HUES64 (cell line): ENCODE measurements around the gene ACTN1.

ENCODE experiments used
- H3K27ac ChIP-seq: 2 replicates; pipeline ENCODE4 v1.7.0; 2013; ENCODE audit warnings: low read depth, low read length, inconsistent platforms
- H3K27me3 ChIP-seq: 2 replicates; pipeline ENCODE4 v1.6.1; 2013; ENCODE audit warnings: mild to moderate bottlenecking, low read length; ENCODE audit not compliant: insufficient read depth
- H3K36me3 ChIP-seq: 2 replicates; pipeline ENCODE4 v1.6.1; 2013; ENCODE audit warnings: mild to moderate bottlenecking, low read length; ENCODE audit not compliant: insufficient read depth
- H3K4me1 ChIP-seq: 2 replicates; pipeline ENCODE4 v1.6.1; 2013; ENCODE audit warnings: mild to moderate bottlenecking, low read length, moderate library complexity; ENCODE audit not compliant: insufficient read depth
- H3K4me3 ChIP-seq: 2 replicates; pipeline ENCODE4 v1.5.1; 2013; ENCODE audit warnings: mild to moderate bottlenecking, low read length, moderate library complexity
- H3K9ac ChIP-seq: 2 replicates; pipeline ENCODE4 v1.6.1; 2013; ENCODE audit warnings: mild to moderate bottlenecking, low read depth, low read length
- H3K9me3 ChIP-seq: 2 replicates; pipeline ENCODE4 v1.6.1; 2013; ENCODE audit warnings: low read depth, low read length; ENCODE audit not compliant: insufficient read depth
- WGBS: fragments of 150-250, 120-280 bp; methylation state at CpG from one replicate; pipeline ENCODE4 v1.1.7; 2013; ENCODE audit warnings: missing lambda C conversion rate; 5-methylcytosine and 5-hydroxymethylcytosine counted together

ACTN1 gene

DNA sequence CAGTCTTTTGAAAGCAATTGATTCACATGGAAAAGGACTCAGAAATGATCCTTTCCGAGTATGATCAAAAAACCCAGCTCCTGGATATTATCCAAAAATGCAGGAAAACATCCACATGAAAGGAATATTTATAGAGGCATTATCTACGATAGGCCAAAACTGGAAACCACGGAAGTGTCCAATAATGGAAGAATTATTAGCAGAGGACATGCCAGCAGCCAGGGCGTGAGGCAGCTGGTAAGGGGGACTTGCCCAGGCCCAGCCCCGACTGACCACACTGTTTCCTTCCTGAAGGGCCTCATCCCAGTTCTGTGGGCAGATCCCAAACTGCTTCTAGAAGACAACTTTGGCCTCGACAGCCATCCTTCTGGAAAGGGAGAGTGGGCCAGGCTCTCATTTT is 20.5 kb downstream of the ACTN1 start:
- Histone ChIP-seq H3K27me3 (no peaks in the 10 kb centered on the region), H3K9ac (no peak overlapping the region), H3K27ac (no peak overlapping the region), H3K36me3 (peaks cover 17% of the 10 kb centered on the region), H3K4me1 (peaks cover 33% of the 10 kb centered on the region), H3K4me3 (no peak overlapping the region), H3K9me3 (no peaks in the 10 kb centered on the region)
- 90% methylated on average over 6 of the region's 6 CpGs for WGBS

DNA sequence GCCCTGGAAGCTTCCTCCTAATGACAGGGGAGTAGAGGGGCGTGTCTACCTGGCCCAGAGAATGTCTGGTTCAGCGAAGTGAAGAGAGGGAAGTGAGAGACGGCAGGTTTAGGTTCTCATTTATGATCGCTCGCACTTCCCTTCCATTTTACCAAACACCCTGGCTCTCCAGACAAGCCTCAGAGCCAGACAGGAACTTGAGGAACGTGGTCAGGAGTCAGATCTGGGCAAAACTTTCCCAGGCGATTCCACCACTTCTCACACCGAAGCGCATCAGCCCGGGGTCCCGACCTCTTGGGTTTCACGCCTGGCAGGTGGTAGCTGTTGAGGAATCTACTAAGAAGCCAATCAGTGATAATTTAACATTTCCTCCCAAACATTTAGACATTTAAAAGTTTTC is 21.3 kb downstream of the ACTN1 start:
- Histone ChIP-seq H3K36me3 (peaks cover 17% of the 10 kb centered on the region), H3K27me3 (no peaks in the 10 kb centered on the region), H3K4me3 (no peak overlapping the region), H3K27ac (no peak overlapping the region), H3K9ac (no peak overlapping the region), H3K4me1 (peaks cover 30% of the 10 kb centered on the region), H3K9me3 (no peaks in the 10 kb centered on the region)
- 93% methylated on average over 12 of the region's 12 CpGs for WGBS

DNA sequence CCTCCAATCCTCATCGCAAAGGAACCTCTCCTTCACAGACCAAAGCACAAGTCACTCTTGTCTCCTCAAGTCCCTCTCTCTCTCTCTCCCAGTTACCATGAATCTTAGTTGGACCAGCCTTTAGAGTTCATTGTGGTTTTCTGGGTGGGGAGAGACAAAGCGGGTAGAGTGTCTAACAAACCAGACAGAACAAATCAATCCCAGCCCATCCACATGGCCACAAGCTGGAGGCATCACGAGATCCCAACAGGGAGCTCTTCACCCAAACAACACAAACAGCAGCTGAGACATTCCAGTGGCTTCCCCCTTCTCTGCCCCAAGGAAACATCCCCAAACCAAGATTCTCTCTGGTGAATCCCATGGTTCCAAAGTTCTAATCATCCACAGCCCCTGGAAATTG is 22.4 kb downstream of the ACTN1 start:
- Histone ChIP-seq H3K9me3 (no peaks in the 10 kb centered on the region), H3K4me3 (no peak overlapping the region), H3K36me3 (peaks cover 17% of the 10 kb centered on the region), H3K27me3 (no peaks in the 10 kb centered on the region), H3K9ac (no peak overlapping the region), H3K4me1 (peaks cover 33% of the 10 kb centered on the region), H3K27ac (no peak overlapping the region)
- WGBS = 87% methylated on average over 3 of the region's 3 CpGs

DNA sequence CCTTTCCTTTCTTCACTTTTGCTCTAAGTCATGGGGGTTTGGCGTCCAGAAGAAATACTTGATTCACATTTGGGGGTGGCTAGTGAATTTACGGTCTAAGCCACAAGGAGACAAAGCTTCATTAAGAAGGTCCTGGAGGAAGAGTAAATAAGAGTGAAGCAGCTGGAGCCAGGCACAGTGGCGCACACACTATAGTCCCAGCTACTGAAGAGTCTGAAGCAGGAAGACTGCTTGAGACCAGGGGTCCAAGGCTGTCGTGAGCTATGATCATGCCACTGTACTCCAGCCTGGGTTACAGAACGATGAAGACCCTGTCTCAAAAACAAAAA is 23.3 kb downstream of the ACTN1 start:
- H3K9ac ChIP-seq = peak overlapping the region; percentile 16; the same call in 1 of the 2 replicates
- peaks cover 17% of the 10 kb centered on the region for H3K36me3 ChIP-seq
- peak overlapping the region; percentile 45; the same call in 1 of the 2 replicates for H3K27ac ChIP-seq
- H3K9me3 ChIP-seq = no peaks in the 10 kb centered on the region
- WGBS = 90% methylated on average over 5 of the region's 5 CpGs
- H3K27me3 ChIP-seq = no peaks in the 10 kb centered on the region
- H3K4me1 ChIP-seq = peaks cover 33% of the 10 kb centered on the region
- no peak overlapping the region for H3K4me3 ChIP-seq

DNA sequence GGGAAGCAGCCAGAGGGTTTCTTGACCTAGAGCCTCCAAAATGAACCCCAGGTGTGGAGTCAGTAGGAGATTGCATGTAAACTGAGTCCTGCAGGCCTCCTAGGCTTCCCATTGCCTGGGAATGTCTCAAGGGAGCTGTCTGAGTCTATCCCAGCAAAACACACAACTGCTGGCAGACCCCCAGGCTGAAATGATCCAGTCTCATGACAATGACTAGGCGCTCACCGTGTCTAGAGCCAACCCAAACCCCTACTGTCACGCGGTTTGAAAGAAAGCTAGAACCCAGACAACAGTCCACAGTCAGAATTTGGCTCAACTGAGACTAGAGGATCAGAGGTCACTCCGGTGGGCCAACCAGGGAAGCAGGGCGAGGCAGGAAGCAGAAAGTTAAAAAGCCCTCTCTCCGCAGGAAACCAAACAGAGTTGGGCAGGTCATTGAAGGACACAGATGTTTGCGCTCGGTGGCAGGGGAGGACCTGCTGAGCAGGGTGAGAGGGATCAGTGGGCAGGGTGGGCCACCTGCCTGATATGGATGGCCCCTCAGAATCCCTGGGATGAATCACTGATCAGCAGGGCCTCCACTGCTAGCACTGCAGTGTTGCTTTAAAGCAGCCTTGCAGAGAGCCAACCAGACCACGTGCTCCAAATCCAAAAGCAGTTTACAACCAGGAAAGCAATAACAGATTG is 23.8 kb downstream of the ACTN1 start:
- Histone ChIP-seq H3K27me3 (no peaks in the 10 kb centered on the region), H3K4me3 (no peak overlapping the region), H3K4me1 (peaks cover 33% of the 10 kb centered on the region), H3K27ac (peak overlapping the region; percentile 45; the same call in 1 of the 2 replicates), H3K9me3 (no peaks in the 10 kb centered on the region), H3K9ac (peak overlapping the region; percentile 16; the same call in 1 of the 2 replicates), H3K36me3 (peaks cover 17% of the 10 kb centered on the region)
- WGBS = 85% methylated on average over 10 of the region's 10 CpGs

DNA sequence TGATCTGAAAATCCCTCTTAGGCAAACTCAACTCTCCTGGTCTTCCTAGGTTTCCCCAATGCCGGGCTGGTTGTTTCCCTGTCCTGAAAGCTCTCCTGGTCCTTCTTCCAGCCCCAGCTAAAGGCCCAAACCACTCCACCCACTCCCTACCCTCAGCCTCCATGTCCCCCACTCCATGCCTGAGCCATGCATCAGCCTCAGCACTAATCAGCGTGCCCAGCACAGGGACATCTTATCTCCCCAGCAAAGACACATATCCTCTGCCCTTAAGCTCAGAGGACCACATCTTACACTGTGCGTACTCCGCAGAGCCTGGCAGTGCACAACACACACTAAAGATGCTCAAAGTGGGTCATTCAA is 25.9 kb downstream of the ACTN1 start:
- peaks cover 38% of the 10 kb centered on the region for H3K4me1 ChIP-seq
- no peak overlapping the region for H3K27ac ChIP-seq
- 90% methylated on average over 4 of the region's 4 CpGs for WGBS
- no peak overlapping the region for H3K4me3 ChIP-seq
- H3K9me3 ChIP-seq = no peaks in the 10 kb centered on the region
- H3K27me3 ChIP-seq = no peaks in the 10 kb centered on the region
- H3K36me3 ChIP-seq = peaks cover 11% of the 10 kb centered on the region
- H3K9ac ChIP-seq = no peak overlapping the region

DNA sequence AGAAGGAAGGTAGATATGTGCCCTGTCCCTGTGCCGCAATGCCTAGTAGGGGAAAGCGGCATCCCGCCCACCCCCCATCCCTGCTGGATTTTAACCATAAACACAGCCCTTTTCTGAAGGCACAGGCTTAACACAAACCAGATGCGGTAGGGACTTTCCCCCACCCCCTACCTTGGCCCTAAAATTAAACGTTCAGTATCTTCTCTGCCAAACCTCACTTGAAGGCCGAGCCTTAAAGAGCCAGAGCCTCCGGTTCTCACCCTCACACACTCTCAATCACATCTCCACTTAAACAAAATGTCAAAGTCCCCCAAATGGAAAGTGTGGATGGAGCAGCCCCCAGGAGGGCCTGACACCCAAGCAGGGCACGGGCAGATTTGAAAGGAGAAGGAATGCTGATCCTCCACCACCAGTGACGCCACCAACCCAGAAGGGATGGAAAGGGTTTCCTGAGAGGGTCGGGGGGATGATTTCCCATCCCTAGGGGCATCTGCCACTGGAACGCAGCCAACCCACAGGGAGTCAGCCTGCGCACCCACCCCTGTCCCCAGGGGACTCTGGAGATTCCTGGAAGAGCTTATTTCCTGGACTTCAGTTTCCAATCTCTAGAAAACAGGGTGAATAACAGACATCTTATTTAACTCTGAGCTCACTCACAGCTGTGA is 26.4 kb downstream of the ACTN1 start:
- H3K36me3 ChIP-seq = peaks cover 6% of the 10 kb centered on the region
- WGBS = 76% methylated on average over 12 of the region's 12 CpGs
- no peaks in the 10 kb centered on the region for H3K27me3 ChIP-seq
- peaks cover 38% of the 10 kb centered on the region for H3K4me1 ChIP-seq
- H3K9me3 ChIP-seq = no peaks in the 10 kb centered on the region
- no peak overlapping the region for H3K9ac ChIP-seq
- no peak overlapping the region for H3K4me3 ChIP-seq
- no peak overlapping the region for H3K27ac ChIP-seq

DNA sequence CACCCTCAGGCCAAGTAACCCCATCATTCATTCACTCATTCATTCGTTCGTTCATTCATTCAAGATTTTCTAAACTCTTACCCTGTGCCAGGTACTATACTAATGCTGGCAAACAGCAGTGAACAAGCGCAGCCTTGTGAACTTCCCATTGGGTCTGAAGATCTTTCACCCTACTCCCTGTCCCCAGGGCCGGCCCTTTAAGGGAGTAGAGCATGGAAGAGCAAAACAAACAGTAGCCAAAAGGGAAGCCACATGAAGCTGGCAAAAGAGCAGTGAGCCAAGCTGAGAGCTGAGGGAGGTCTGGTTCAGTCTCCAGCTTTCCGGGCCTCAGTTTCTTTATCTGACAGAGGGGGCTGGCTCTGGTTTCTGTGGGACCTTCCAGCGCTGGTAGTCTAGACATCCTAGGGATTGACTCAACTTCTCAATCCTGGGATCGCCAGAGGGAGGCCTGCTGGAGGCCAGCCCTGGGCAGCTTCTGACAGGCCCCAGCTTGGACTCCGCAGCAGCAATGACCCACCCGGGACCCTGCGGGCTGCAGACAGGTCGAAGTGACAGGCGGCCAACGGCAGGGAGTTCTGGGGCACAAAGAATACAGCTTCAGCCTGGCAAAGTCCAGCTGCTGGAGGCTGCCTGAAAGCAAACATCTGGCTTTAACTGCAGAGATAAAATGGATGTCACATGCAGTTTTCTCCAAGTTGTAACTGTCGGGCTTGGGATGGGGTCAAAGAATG is 27.1 kb downstream of the ACTN1 start:
- Histone ChIP-seq H3K9me3 (no peaks in the 10 kb centered on the region), H3K27ac (0 out of 2 replicates have a peak overlapping the region, but pooled peaks have one; percentile 12), H3K36me3 (no peaks in the 10 kb centered on the region), H3K27me3 (no peaks in the 10 kb centered on the region), H3K4me3 (no peak overlapping the region), H3K4me1 (peaks cover 42% of the 10 kb centered on the region), H3K9ac (no peak overlapping the region)
- 92% methylated on average over 14 of the region's 14 CpGs for WGBS

DNA sequence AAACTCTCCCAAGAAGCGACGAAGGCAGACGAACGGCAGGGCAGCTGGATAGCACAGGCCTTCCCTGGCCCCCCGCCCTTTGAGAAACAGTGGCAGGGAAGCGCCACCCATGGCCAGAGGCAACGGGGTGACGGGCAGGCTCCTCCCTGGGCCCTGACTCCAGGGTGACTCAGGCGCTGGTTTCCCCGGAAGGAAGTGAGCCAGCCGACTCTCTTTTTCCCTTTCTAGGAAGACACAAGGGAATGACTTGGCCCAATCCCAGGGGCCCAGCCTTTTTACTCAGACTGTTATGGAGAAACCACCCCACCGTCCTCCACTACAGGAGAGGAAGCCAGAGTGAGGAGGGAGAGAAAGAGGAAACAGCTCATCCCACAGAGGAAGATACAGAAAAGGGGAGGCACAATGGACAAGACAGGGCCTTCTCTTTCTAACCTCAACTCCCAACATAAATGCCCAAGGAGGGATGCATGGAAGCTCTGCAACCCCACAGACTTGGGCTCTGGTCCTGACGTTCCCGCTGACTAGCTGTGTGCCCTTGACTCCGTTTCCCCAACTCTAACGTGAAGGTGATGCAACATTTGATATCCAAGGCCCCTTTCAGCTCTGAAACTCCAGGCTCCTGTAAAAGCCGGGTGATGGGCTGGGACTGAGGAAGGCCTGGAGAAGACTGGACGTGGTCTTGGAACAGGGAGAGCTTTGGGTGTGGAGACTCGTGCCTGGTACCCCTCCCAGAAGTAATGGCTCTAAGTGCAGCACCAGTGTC is 27.9 kb downstream of the ACTN1 start:
- H3K9ac ChIP-seq = no peak overlapping the region

DNA sequence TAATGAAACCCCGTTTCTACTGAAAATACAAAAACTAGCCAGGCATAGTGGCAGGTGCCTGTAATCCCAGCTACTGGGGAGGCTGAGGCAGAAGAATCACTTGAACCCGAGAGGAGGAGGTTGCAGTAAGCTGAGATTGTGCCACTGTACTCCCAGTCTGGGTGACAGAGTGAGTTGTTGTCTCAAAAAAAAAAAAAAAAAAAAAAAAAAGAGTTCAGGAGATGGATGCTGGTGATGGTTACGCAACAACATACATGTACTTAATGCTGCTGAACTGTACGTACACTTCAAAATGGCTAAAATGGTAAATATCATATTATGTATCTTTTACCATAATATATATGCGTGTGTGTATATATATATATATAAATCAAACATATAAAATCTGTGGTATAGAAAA is 29.0 kb downstream of the ACTN1 start:
- no peak overlapping the region for H3K27ac ChIP-seq
- no peak overlapping the region for H3K9ac ChIP-seq

More for the DNA sequence above, 27.9 kb downstream of the ACTN1 start:
- H3K4me1 ChIP-seq = peaks cover 41% of the 10 kb centered on the region
- H3K9me3 ChIP-seq = no peaks in the 10 kb centered on the region
- 92% methylated on average over 18 of the region's 19 CpGs for WGBS
- H3K27ac ChIP-seq = no peak overlapping the region
- H3K36me3 ChIP-seq = no peaks in the 10 kb centered on the region
- H3K27me3 ChIP-seq = no peaks in the 10 kb centered on the region
- no peak overlapping the region for H3K4me3 ChIP-seq

DNA sequence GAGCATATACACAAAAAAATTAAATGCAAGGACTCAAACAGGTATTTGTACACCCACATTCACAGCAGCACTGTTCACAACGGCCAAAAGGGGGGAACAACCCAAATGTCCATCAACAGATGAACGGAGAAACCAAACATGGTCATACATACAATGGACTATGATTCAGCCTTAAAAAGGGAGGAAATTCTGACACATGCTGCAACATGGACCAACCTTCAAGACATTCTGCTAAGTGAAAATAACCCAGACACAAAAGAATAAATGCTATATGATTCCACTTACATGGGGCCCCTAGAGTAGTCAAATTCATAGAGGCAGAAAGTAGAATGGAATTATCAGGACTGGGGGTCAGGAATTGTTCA is 29.5 kb downstream of the ACTN1 start:
- Histone ChIP-seq H3K27ac (no peak overlapping the region), H3K27me3 (no peaks in the 10 kb centered on the region), H3K4me3 (no peak overlapping the region), H3K4me1 (peaks cover 27% of the 10 kb centered on the region), H3K9me3 (no peaks in the 10 kb centered on the region), H3K36me3 (no peaks in the 10 kb centered on the region), H3K9ac (no peak overlapping the region)
- 93% methylated on average over 2 of the region's 2 CpGs for WGBS

More for the DNA sequence above, 29.0 kb downstream of the ACTN1 start:
- no peaks in the 10 kb centered on the region for H3K9me3 ChIP-seq
- no peak overlapping the region for H3K4me3 ChIP-seq
- 99% methylated on average over 2 of the region's 5 CpGs for whole genome bisulfite sequencing
- H3K4me1 ChIP-seq = peaks cover 30% of the 10 kb centered on the region
- no peaks in the 10 kb centered on the region for H3K36me3 ChIP-seq
- no peaks in the 10 kb centered on the region for H3K27me3 ChIP-seq
